ENCODE results near the gene PPARG.

Gene PPARG

GRCh38 chr3:12405432-12406272, 116.8 kb downstream of the PPARG start:
- Histone ChIP-seq H3K4me3 (ENCODE audit: insufficient read length, low read depth) (no peak overlapping the region), H3K9me3 (ENCODE audit: insufficient read depth, low read length) (no peaks in the 10 kb centered on the region), H3K4me1 (ENCODE audit: insufficient read depth, insufficient read length) (no peaks in the 10 kb centered on the region), H3K36me3 (ENCODE audit: insufficient read depth, insufficient read length, low read length) (no peaks in the 10 kb centered on the region), H3K27me3 (ENCODE audit: insufficient read depth, insufficient read length) (no peaks in the 10 kb centered on the region), H3K9ac (ENCODE audit: insufficient read length, low read depth) (no peak overlapping the region)
- no peak for DNase-seq (ENCODE audit: low read depth, low spot score)
- TF ChIP-seq ZNF274 (IDR thresholded peaks at IDR 0.05; ENCODE audit: low read depth, low read length) (no peak), YY1 (IDR thresholded peaks at IDR 0.05; ENCODE audit: insufficient read depth, insufficient read length) (no peak), SUZ12 (IDR thresholded peaks at IDR 0.05; ENCODE audit: extremely low read depth, insufficient read depth, insufficient read length) (no peak)

- H3K9ac ChIP-seq (ENCODE audit: insufficient read length, low read depth) = no peak overlapping the region
- DNase-seq (ENCODE audit: low read depth, low spot score) = no peak
- H3K9me3 ChIP-seq (ENCODE audit: insufficient read depth, low read length) = no peaks in the 10 kb centered on the region
- no peaks in the 10 kb centered on the region for H3K36me3 ChIP-seq (ENCODE audit: insufficient read depth, insufficient read length, low read length)
- H3K4me1 ChIP-seq (ENCODE audit: insufficient read depth, insufficient read length) = no peaks in the 10 kb centered on the region
- H3K4me3 ChIP-seq (ENCODE audit: insufficient read length, low read depth) = no peak overlapping the region
- TF ChIP-seq SUZ12 (IDR thresholded peaks at IDR 0.05; ENCODE audit: extremely low read depth, insufficient read depth, insufficient read length) = no peak
- no peak for TF ChIP-seq ZNF274 (IDR thresholded peaks at IDR 0.05; ENCODE audit: low read depth, low read length)
- H3K27me3 ChIP-seq (ENCODE audit: insufficient read depth, insufficient read length) = no peaks in the 10 kb centered on the region
Observed at GRCh38 chr3:12408984-12409683, 120.3 kb downstream of the PPARG start.

- Histone ChIP-seq H3K9me3 (ENCODE audit: insufficient read depth, low read length) (no peaks in the 10 kb centered on the region), H3K4me1 (ENCODE audit: insufficient read depth, insufficient read length) (no peaks in the 10 kb centered on the region), H3K27me3 (ENCODE audit: insufficient read depth, insufficient read length) (no peaks in the 10 kb centered on the region), H3K36me3 (ENCODE audit: insufficient read depth, insufficient read length, low read length) (no peaks in the 10 kb centered on the region), H3K4me3 (ENCODE audit: insufficient read length, low read depth) (no peak overlapping the region), H3K9ac (ENCODE audit: insufficient read length, low read depth) (no peak overlapping the region)
- TF ChIP-seq YY1 (IDR thresholded peaks at IDR 0.05; ENCODE audit: insufficient read depth, insufficient read length) = no peak
- TF ChIP-seq ZNF274 (IDR thresholded peaks at IDR 0.05; ENCODE audit: low read depth, low read length) = no peak
- no peak for TF ChIP-seq SUZ12 (IDR thresholded peaks at IDR 0.05; ENCODE audit: extremely low read depth, insufficient read depth, insufficient read length)
- DNase-seq (ENCODE audit: low read depth, low spot score) = no peak
Observed at GRCh38 chr3:12409684-12410596, 121.1 kb downstream of the PPARG start.

GRCh38 chr3:12413721-12414255, 124.9 kb downstream of the PPARG start:
- DNase-seq (ENCODE audit: low read depth, low spot score) = no peak
- Histone ChIP-seq H3K9ac (ENCODE audit: insufficient read length, low read depth) (no peak overlapping the region), H3K36me3 (ENCODE audit: insufficient read depth, insufficient read length, low read length) (no peaks in the 10 kb centered on the region), H3K4me3 (ENCODE audit: insufficient read length, low read depth) (no peak overlapping the region), H3K4me1 (ENCODE audit: insufficient read depth, insufficient read length) (no peaks in the 10 kb centered on the region), H3K9me3 (ENCODE audit: insufficient read depth, low read length) (no peaks in the 10 kb centered on the region), H3K27me3 (ENCODE audit: insufficient read depth, insufficient read length) (no peaks in the 10 kb centered on the region)
- TF ChIP-seq ZNF274 (IDR thresholded peaks at IDR 0.05; ENCODE audit: low read depth, low read length) = no peak
- no peak for TF ChIP-seq SUZ12 (IDR thresholded peaks at IDR 0.05; ENCODE audit: extremely low read depth, insufficient read depth, insufficient read length)
- no peak for TF ChIP-seq YY1 (IDR thresholded peaks at IDR 0.05; ENCODE audit: insufficient read depth, insufficient read length)

- Histone ChIP-seq H3K9ac (ENCODE audit: insufficient read length, low read depth) (no peak overlapping the region), H3K27me3 (ENCODE audit: insufficient read depth, insufficient read length) (no peaks in the 10 kb centered on the region), H3K4me3 (ENCODE audit: insufficient read length, low read depth) (no peak overlapping the region), H3K4me1 (ENCODE audit: insufficient read depth, insufficient read length) (no peaks in the 10 kb centered on the region), H3K36me3 (ENCODE audit: insufficient read depth, insufficient read length, low read length) (no peaks in the 10 kb centered on the region), H3K9me3 (ENCODE audit: insufficient read depth, low read length) (no peaks in the 10 kb centered on the region)
- no peak for TF ChIP-seq ZNF274 (IDR thresholded peaks at IDR 0.05; ENCODE audit: low read depth, low read length)
- TF ChIP-seq SUZ12 (IDR thresholded peaks at IDR 0.05; ENCODE audit: extremely low read depth, insufficient read depth, insufficient read length) = no peak
- no peak for TF ChIP-seq YY1 (IDR thresholded peaks at IDR 0.05; ENCODE audit: insufficient read depth, insufficient read length)
- no peak for DNase-seq (ENCODE audit: low read depth, low spot score)
Observed at GRCh38 chr3:12415014-12415680, 126.3 kb downstream of the PPARG start.

GRCh38 chr3:12416731-12417130, 127.9 kb downstream of the PPARG start:
- DNase-seq (ENCODE audit: low read depth, low spot score) = no peak
- H3K9me3 ChIP-seq (ENCODE audit: insufficient read depth, low read length) = no peaks in the 10 kb centered on the region
- H3K9ac ChIP-seq (ENCODE audit: insufficient read length, low read depth) = no peak overlapping the region
- H3K36me3 ChIP-seq (ENCODE audit: insufficient read depth, insufficient read length, low read length) = no peaks in the 10 kb centered on the region
- no peaks in the 10 kb centered on the region for H3K4me1 ChIP-seq (ENCODE audit: insufficient read depth, insufficient read length)
- H3K27me3 ChIP-seq (ENCODE audit: insufficient read depth, insufficient read length) = no peaks in the 10 kb centered on the region
- TF ChIP-seq SUZ12 (IDR thresholded peaks at IDR 0.05; ENCODE audit: extremely low read depth, insufficient read depth, insufficient read length) (no peak), ZNF274 (IDR thresholded peaks at IDR 0.05; ENCODE audit: low read depth, low read length) (no peak), YY1 (IDR thresholded peaks at IDR 0.05; ENCODE audit: insufficient read depth, insufficient read length) (no peak)
- no peak overlapping the region for H3K4me3 ChIP-seq (ENCODE audit: insufficient read length, low read depth)
